Erythroblast (primary cell): ENCODE measurements around the gene PKP3.
A peak's percentile ranks its signal among the peaks of the same experiment; 100 is the strongest.
"Not testable (repeated sequence)": the region's sequence is repeated elsewhere in the genome, so short reads cannot be mapped to it uniquely, and the experiment has no call there.

Experiments
- DNase-seq, 2 experiments: peaks; one replicate each; lab custom pipeline; 2025; lab: John Stamatoyannopoulos, UW
- GATA1 ChIP-seq: IDR thresholded peaks from 2 replicates; pipeline ENCODE4 v1.6.1; 2011; ENCODE audit warnings: low read depth, mild to moderate bottlenecking, control low read depth, low read length, moderate library complexity
- POLR2A ChIP-seq: IDR thresholded peaks from 2 replicates; pipeline ENCODE4 v1.6.1; 2011; ENCODE audit warnings: mild to moderate bottlenecking, low read length

The PKP3 gene

GRCh38 chr11:419248-420005 is 25.4 kb downstream of the PKP3 start:
- TF ChIP-seq GATA1 (no peak), POLR2A (no peak)
- no peak for DNase-seq

GRCh38 chr11:420054-420910 is 26.3 kb downstream of the PKP3 start:
- DNase-seq = no peak
- TF ChIP-seq GATA1 (no peak), POLR2A (no peak)

GRCh38 chr11:420911-421321 is 26.9 kb downstream of the PKP3 start:
- no peak for TF ChIP-seq GATA1
- no peak for TF ChIP-seq POLR2A
- DNase-seq = no peak

- no peak for TF ChIP-seq POLR2A
- no peak for TF ChIP-seq GATA1
- DNase-seq = peak in 1 of 2 experiments; percentile 67
These were observed 28.2 kb downstream of the PKP3 start for GRCh38 chr11:422249-422656.

- no peak for TF ChIP-seq POLR2A
- TF ChIP-seq GATA1 = no peak
- no peak for DNase-seq
These were observed 30.2 kb downstream of the PKP3 start for GRCh38 chr11:424232-424631.

- DNase-seq = not testable (repeated sequence)
These were observed 30.8 kb downstream of the PKP3 start for GRCh38 chr11:424766-425165.

- no peak for DNase-seq
- TF ChIP-seq POLR2A = no peak
- no peak for TF ChIP-seq GATA1
These were observed 31.3 kb downstream of the PKP3 start for GRCh38 chr11:425301-425700.

- TF ChIP-seq GATA1 (no peak), POLR2A (no peak)
- DNase-seq = no peak
These were observed 32.8 kb downstream of the PKP3 start for GRCh38 chr11:426851-427250.

GRCh38 chr11:428295-428694 is 34.3 kb downstream of the PKP3 start:
- no peak for DNase-seq
- TF ChIP-seq GATA1 (no peak), POLR2A (no peak)

GRCh38 chr11:429391-429790 is 35.4 kb downstream of the PKP3 start:
- no peak for TF ChIP-seq POLR2A
- no peak for TF ChIP-seq GATA1
- DNase-seq = no peak

GRCh38 chr11:429931-430456 is 36.0 kb downstream of the PKP3 start:
- no peak for DNase-seq
- no peak for TF ChIP-seq POLR2A
- TF ChIP-seq GATA1 = no peak

- TF ChIP-seq POLR2A (no peak), GATA1 (no peak)
- no peak for DNase-seq
These were observed 37.9 kb downstream of the PKP3 start for GRCh38 chr11:431921-432320.

- TF ChIP-seq POLR2A (no peak), GATA1 (no peak)
These were observed 38.6 kb downstream of the PKP3 start for GRCh38 chr11:432501-433100.

GRCh38 chr11:433111-433510 is 39.1 kb downstream of the PKP3 start:
- TF ChIP-seq GATA1 = no peak
- no peak for TF ChIP-seq POLR2A
- DNase-seq = no peak

More at GRCh38 chr11:432501-433100, 38.6 kb downstream of the PKP3 start:
- no peak for DNase-seq

- no peak for TF ChIP-seq POLR2A
- no peak for TF ChIP-seq GATA1
- no peak for DNase-seq
These were observed 39.6 kb downstream of the PKP3 start for GRCh38 chr11:433641-434040.
